HTERT RPE-1 (cell line): Measurements from ENCODE around the gene TYMS.

Source experiments
- in situ Hi-C: fragments of 300-500 bp; cut with MboI; formaldehyde crosslinking; loops from 4 replicates; pipeline ENCODE4 v1.14.3; 2020; ENCODE audit warnings: low sequenced_read_pairs

The TYMS gene

GRCh38 chr18:657311-658000 is at the start of gene TYMS:
Gene TYMS, plus strand, starts transcription at chr18:657653. Its CDS starts 90 bp downstream, at chr18:657743.
- in situ Hi-C loops = no loop called here

- in situ Hi-C loops = no loop called here
Measured at GRCh38 chr18:607930-608329, 49.5 kb upstream of the TYMS start.

GRCh38 chr18:610214-610928 is 47.1 kb upstream of the TYMS start:
- in situ Hi-C loops = no loop called here

- in situ Hi-C loops = no loop called here
Measured at GRCh38 chr18:612156-612555, 45.3 kb upstream of the TYMS start.

GRCh38 chr18:614193-614592 is 43.3 kb upstream of the TYMS start:
- in situ Hi-C loops = no loop called here

- in situ Hi-C loops = no loop called here
Measured at GRCh38 chr18:615092-615521, 42.3 kb upstream of the TYMS start.

- in situ Hi-C loops = no loop called here
Measured at GRCh38 chr18:615773-616172, 41.7 kb upstream of the TYMS start.

- in situ Hi-C loops = no loop called here
Measured at GRCh38 chr18:616380-616995, 41.0 kb upstream of the TYMS start.

GRCh38 chr18:617970-618504 is 39.4 kb upstream of the TYMS start:
- in situ Hi-C loops = no loop called here

GRCh38 chr18:618618-619017 is 38.8 kb upstream of the TYMS start:
- in situ Hi-C loops = no loop called here

- in situ Hi-C loops = no loop called here
Measured at GRCh38 chr18:621291-622043, 36.0 kb upstream of the TYMS start.

- in situ Hi-C loops = no loop called here
Measured at GRCh38 chr18:622289-622688, 35.2 kb upstream of the TYMS start.

- in situ Hi-C loops = no loop called here
Measured at GRCh38 chr18:623761-624620, 33.5 kb upstream of the TYMS start.

- in situ Hi-C loops = no loop called here
Measured at GRCh38 chr18:627231-627630, 30.2 kb upstream of the TYMS start.

- in situ Hi-C loops = no loop called here
Measured at GRCh38 chr18:629269-630150, 27.9 kb upstream of the TYMS start.

GRCh38 chr18:631560-631959 is 25.9 kb upstream of the TYMS start:
- in situ Hi-C loops = no loop called here

GRCh38 chr18:634551-635045 is 22.9 kb upstream of the TYMS start:
- in situ Hi-C loops = no loop called here

- in situ Hi-C loops = no loop called here
Measured at GRCh38 chr18:635171-635570, 22.3 kb upstream of the TYMS start.

- in situ Hi-C loops = no loop called here
Measured at GRCh38 chr18:641224-641623, 16.2 kb upstream of the TYMS start.
